G401.6 (cell line): ENCODE data around the gene GUK1.
"Not testable (repeated sequence)": the region's sequence is repeated elsewhere in the genome, so short reads cannot be mapped to it uniquely, and the experiment has no call there.

ENCODE experiments used
- FAIRE-seq: peaks from 2 replicates; lab custom pipeline; 2012; peaks lifted over from hg19 to GRCh38; lab: Jason Lieb, UNC

GUK1 gene

DNA sequence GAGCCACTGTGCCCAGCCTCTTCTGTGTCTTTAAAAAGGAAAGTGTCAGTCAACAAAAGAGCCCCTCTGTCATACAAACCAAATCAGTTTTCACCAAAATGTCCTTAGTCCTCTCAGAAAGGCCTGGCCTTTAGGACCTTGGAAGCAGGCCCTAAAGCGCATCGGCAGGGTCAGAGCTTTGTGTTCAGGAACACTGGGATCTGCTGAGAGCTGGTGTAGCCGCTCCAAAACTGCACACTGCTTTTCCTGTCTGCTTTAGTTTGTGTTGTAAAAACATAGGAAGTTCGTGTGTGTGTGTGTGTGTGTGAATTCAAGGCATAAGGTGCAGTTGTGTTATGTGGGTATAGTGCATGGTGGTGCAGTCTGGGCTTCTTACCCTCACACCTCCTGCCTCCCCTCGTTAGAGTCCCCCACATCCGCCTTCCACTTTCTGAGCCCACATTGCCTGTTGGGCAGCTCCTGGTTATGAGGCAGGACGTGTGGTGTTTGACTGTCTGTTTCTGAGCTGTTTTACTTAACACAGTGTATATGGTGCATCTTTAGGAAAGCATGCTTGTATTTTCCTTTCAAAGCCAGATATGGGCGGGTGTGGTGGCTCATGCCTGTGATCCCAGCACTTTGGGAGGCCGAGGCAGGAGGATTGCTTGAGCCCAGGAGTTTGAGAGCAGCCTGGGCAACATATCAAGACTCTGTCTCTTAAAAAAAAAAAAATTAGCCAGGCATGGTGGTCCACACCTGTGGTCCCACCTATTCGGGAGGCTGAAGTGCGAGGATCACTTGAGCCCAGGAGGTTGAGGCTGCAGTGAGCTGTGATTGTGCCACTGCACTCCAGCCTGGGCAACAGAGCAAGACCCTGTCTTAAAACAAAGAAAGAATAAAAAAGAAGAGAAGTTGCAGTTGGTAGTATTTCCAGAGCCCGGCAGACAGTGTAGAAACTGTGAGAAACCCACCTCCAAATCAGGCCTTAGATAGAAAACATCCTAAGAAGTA lies 37.9 kb downstream of the GUK1 start:
- no peak for FAIRE-seq

DNA sequence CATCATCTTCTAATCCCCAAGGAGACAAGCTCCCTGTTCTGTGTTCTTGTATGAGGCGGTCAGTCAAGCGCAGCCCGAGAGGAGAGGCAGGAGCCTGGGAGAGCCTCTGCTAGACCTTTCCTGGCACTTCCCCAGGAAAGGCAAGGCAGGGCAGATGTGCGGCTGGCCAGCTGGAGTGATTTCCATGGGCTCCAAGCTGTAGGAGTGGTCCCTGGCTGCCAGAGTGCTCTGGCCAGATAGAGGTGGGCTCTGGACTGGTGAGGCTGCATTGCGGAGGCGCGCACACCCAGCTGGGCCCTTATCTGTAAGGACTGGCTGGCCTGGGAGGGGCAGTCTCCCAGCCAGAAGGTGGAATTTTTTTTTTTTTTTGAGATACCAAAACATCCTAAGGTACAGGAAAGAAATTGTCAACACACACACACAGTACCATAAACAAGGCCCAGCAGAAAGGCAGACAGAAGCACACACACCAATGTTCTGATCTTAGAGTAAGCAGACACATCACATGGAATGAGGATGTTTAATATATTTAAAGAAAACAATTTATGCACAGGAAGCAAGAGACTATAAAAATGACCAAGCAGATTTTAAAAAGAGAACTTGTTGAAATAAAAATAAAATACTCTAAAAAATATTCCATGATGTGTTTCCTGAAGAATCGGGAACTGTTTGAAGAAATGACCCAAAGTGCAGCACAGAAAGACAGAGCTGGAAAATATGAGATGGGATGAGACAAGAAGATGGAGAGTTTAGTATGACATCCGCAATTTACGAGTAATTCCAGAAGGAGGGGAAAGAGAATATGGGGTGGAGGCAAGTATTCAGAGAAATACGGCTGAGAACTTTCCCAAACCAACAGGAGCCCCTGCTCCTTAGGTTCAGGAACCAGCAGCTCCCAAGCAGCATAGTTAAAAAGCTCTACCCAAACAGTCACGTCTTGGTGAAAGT lies 38.9 kb downstream of the GUK1 start:
- FAIRE-seq, result no peak

DNA sequence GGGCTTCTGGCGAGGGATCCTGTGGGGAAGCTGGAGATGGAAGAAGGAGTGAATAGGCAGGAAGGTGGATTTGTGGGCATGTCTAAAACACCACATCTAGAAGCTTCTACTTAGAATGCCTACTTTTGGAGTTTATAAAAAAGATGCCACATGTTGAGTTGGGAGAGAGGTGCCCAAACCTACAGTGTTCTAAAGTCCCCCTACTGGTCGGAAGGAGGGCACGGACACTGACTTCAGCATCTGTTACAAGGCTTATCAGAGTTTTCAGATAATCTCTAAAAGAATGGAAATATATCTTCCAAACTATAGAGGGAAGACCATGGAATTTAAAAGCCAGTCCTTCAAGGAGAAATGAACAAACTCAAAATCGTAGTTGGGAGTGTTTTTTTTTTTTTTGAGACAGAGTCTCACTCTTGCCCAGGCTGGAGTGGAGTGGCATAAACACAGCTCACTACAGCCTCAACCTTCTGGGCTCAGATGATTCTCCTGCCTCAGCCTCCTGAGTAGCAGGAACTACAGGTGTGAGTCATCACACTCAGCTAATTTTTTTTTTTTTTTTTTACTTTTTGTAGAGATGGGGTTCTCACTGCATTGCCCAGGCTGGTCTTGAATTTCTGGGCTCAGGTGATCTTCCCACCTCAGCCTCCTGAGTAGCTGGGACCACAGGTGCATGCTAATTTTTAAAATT lies 40.3 kb downstream of the GUK1 start:
- FAIRE-seq, result no peak

DNA sequence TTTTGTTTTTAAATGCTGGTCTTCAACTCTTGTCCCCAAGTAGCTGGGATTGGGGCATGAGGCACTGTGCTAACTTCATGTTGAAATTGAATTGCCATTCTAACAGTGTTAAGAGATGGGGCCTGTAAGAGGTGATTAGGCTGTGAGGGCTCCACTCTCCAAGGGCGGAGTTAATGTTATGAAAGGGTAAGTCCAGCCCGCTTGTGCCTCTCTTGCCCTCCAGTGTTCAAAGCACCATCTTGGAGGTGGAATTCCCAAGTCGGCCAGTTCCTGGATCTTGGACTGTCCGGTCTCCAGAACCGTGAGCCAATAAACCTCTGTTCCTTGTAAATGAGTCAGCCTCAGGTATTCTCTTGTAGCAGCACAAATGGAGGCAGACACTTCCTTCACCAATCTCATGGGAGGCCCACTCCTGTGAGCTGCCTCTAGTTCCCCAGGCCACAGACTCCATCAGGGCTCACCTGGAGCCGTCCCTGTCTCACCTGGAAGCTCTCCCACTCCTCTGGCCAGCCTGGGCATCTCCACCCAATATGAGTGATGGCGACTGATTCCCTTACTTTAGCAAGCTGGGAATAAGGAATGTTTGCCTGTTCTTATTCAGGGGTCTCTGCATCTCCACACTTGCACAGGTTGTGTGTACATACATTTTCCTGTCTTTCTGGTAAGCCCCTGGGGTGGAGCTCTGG lies 41.0 kb downstream of the GUK1 start:
- FAIRE-seq, result no peak

DNA sequence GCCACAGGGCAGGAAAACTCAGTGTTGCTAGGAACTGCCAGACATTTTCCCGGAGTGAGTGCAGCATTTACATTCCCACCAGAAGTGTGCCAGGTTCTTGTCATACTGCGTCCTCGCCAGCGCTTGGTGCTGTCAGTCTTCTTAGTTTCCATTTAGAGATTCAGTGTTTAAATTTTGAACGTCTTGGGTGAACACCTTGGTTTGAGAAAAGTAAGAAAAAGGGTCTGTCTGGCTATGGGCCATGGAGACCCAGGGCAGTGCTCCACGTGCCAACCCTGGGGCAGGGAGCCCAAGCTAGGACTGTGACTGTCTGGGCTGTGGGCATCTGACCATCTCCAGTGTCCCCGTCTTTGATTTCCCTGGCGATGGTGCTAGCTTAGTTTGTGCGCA lies 41.6 kb downstream of the GUK1 start:
- FAIRE-seq, result no peak

DNA sequence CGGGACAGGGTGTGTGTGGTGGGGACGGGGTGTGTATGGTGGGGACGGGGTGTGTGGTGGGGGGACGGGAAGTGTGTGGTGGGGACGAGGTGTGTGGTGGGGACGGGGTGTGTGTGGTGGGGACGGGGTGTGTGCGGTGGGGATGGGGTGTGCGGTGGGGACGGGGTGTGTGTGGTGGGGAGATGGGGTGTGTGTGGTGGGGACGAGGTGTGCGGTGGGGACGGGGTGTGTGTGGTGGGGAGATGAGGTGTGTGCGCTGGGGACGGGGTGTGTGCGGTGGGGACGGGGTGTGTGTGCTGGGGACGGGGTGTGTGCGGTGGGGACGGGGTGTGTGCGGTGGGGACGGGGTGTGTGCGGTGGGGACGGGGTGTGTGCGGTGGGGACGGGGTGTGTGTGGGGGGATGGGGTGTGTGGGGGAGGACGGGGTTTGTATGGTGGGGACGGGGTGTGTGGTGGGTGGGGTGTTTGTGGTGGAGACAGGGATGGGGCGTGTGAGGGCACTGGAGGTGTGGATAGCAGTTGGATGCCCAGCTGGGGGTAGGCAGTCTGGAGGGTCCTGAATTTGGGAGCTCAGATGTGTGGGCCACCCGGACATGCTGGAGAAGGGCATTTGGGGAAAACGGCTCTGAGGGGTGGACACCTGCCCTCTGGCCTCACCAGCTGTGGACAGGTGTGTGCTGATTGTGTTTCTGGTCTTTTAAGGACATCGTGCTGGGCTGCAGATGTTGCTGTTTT lies 42.4 kb downstream of the GUK1 start:
- no peak for FAIRE-seq

DNA sequence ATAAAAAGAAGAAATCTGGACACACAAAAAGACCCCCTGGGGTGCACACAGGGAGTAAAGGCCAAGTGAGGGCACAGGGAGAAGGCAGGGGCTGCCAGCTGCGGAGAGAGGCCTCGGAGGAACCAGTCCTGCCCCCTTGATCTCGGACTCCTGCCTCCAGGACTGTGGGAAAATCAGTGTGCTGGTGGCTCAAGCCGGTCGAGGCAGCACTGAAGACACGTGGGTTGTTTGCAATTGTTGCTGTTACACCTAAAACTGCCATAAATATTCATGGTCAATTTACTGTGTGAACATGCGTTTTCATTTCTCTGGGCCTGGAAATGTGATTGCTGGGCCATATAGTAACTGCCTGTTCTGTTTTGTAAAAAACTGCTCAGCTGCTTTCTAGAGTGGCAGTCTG lies 44.1 kb downstream of the GUK1 start:
- FAIRE-seq, result no peak

DNA sequence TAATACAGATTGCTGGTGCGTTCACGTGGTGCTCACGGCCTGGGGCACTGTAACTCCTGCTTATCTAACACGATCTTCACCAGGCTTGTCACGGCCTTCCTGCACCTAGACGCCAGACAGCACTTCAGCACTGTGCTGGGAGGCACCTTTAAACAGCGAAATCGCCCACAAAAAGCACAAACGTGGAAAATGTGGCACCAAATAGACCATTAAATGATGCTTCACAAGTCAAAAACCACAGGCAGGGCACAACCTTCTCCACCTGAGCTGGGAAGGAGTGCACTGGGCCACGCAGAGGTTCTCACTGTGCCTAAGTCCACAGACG lies 45.5 kb downstream of the GUK1 start:
- FAIRE-seq, result no peak

DNA sequence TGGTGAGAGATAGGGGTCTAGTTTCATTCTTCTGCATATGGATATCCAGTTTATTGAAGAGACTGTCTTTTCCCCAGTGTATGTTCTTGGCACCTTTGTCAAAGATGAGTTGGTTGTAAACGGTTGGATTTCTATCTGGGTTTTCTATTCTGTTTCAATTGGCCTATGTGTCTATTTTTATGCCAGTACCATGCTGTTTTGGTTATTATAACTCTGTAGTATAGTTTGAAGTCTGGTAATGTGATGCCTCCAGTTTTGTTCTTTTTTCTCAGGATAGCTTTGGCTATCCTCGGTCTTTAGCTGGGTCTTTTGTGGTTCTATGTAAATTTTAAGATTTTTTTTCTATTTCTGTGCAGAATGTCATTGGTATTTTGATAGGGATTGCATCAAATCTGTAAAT lies 48.2 kb downstream of the GUK1 start:
- FAIRE-seq, result not testable (repeated sequence)

DNA sequence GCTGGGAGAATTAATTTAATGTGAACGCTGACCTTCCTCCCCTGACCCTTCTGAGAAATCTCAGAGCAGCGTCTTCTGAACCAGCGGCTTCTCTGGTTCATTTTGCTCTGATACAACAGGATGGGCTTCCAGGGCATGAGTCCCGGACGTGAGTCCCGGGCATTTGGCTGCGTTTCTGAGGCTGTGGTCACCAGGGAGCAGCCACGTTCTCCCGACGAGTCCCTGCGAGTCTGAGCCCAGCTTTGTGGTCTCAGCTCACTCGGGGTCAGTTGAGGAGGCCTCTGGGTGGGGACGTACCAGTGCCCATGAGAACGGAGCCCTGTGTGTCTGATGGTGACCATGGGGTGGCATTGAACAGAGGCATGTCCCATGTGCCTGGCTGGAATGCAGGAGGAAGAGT lies 50.1 kb downstream of the GUK1 start:
- no peak for FAIRE-seq

DNA sequence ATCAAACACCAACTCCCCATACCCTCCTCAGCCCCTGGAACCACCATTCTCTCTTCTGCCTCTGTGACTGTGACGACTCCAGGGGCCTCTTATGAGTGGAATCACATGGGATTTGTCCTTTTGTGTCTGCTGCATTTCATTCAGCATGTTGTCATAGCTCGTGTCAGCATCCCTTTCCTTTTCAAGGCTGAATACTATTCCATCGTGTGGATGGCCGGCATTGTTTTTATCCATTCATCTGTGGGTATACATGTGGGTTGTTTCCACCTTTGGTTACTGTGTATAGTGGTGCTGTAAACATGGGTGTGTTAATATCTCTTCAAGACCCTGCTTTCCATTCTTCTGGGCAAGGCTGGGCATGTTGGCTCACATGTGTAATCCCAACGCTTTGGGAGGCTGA lies 50.7 kb downstream of the GUK1 start:
- no peak for FAIRE-seq

DNA sequence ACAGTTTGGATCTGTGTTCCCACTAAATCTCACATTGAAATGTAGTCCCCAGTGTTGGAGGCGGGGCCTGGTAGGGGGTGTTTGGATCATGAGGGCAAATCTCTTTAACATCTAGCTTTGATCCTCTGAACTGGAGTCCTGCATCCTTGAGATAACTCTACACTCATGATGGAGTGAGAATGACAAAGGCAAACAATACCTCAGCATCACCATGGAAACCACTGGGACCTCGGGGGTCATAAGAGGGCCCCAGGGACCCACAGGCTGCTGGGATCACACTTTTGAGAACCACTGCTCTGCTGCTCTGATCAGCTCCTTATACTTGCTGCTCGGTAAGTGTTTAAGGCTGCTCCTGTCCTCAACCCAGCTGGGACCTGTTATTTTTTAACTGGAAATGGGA lies 54.4 kb downstream of the GUK1 start:
- no peak for FAIRE-seq

DNA sequence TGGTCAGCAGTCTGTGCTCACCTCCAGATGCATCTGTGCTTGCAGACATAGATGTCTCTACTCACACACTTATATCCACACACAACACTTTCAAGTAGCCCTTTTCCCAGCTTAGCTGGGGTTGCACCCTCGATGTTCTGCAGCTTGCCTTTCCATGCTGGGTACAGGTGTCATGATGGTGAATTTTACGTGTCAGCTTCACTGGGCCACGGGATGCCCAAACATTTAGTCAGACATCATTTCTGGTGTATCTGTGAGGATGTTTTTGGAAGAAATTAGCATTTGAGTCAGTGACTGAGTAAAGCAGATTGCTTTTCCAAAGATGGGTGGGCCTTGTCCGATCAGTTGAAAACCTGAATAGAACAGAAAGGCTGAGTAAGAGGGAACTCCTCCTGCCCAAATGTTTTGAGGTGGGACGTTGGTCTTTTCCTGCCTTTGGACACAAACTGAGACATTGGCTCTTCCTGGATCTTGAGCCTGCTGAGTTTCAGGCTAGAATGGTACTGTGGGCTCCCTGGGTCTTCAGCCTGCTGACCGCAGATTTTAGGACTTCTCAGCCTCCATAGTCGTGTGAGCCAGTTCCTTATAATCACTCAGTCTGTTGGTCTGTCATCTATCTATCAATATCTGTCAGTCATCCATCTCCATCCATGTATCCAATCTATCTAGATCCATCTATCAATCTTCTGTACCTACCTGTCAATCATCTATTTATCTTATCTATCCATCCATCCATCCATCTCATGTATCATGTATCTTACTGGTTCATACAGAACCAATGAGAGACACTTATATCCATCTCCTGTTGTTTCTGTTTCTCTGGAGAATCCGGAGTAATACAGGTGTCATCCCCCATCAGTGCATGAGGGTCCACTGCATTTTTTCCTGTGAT lies 55.1 kb downstream of the GUK1 start:
- no peak for FAIRE-seq

DNA sequence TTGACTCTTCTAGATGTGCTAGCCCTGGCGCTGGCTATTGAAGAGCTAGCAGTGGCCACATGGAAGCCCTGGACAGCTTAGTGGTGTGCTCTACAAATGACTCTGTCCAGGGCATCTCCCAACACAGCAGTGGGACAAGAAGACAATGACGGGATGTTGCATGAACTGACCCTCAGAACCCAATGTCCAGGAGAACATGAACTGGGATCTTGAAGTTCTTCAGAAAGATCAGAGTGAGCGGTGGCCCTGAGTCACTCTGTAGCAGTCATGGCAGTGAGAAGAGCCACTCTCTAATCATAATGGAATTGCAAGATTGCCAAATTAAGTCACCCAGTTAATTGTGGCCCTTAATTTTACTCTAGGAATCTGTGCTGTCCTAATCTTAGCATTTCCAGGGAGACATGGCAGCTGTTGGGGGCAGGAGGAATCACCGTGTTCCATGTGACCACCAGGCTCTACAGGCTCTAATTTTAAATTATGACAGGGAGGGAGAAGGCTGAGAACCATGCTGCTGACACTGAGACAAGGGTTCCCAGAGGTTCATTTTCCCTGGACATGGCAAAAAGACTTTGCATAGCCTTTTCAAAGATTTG lies 57.6 kb downstream of the GUK1 start:
- FAIRE-seq, result no peak
